HCT116 (cell line): ENCODE data around the gene UMODL1. TPM values are rescaled to one million over a fixed set of nuclear protein-coding genes. Genes with fewer than 3 reads are reported as not detected.

Experiments used
- ATAC-seq: fragments of 200-7000 bp; cut with Tn5 transposase; 2 replicates; pipeline ENCODE4 v1.9.1; 2020; ENCODE audit warnings: mild to moderate bottlenecking, moderate library complexity
- BruUV-seq: library from RNA; stranded (reverse); fragments of 400-500 nt; replicated peaks from 2 replicates; lab custom pipeline; 2021; lab: Mats Ljungman, UMichigan
- CTCF ChIA-PET: fragments of 300-600 bp; sonication (Branson Sonifier 250); formaldehyde crosslinking; loops from one replicate; lab custom pipeline; 2021; ENCODE audit warnings: antibody characterized with exemption; lab: Charles Lee
- POLR2A ChIA-PET: fragments of 300-600, 350-600 bp; sonication (Branson Sonifier 250); formaldehyde crosslinking; loops from one replicate; lab custom pipeline; 2021; ENCODE audit warnings: antibody characterized with exemption; lab: Charles Lee
- RAD21 ChIA-PET, 2 experiments: fragments of 300-600 bp; sonication (Branson Sonifier 250); formaldehyde crosslinking; loops; one replicate each; lab custom pipeline; 2023; ENCODE audit warnings: low total read pairs in 2 of 2; ENCODE audit not compliant: uncharacterized antibody in 2 of 2, unreplicated experiment in 2 of 2, low non-redundant PET in 1 of 2; lab: Charles Lee
- DNase-seq: peaks from one replicate; pipeline ENCODE4 v3.0.0-alpha.2; 2010; ENCODE audit warnings: low read depth, low spot score
- H2AFZ ChIP-seq: fragments of 200-600 bp; shearing (Covaris generic), sonication (generic); 2 replicates; pipeline ENCODE4 v1.6.1; 2017; ENCODE audit warnings: low read depth, mixed run types, mixed read lengths, antibody characterized with exemption, low read length; ENCODE audit not compliant: poor library complexity, severe bottlenecking
- H3K27ac ChIP-seq: 2 replicates; pipeline ENCODE4 v1.5.1; 2012; ENCODE audit warnings: low read depth, low read length
- H3K27me3 ChIP-seq: fragments of 200-600 bp; sonication (generic); 2 replicates; pipeline ENCODE4 v1.6.1; 2016; ENCODE audit warnings: mixed run types, low read length, mixed read lengths; ENCODE audit not compliant: insufficient read depth
- H3K36me3 ChIP-seq, 2 experiments: fragments of 200-500 bp in 1 of 2; fragments of 200-600 bp in 1 of 2; sonication (Bioruptor generic) in 1 of 2; sonication (generic) in 1 of 2; 2 replicates each; pipeline versions ENCODE4 v1.5.1 to v1.6.1; 2014 to 2016; ENCODE audit warnings: low read length in 2 of 2, inconsistent platforms in 1 of 2, mixed read lengths in 1 of 2, mixed run types in 1 of 2; ENCODE audit not compliant: insufficient read depth in 2 of 2, control insufficient read depth in 1 of 2
- H3K4me1 ChIP-seq, 2 experiments: fragments of 200-600 bp in 1 of 2; sonication (generic) in 1 of 2; 2 replicates each; pipeline versions ENCODE4 v1.5.1 to v1.6.1; 2012 to 2017; ENCODE audit warnings: low read length in 2 of 2, inconsistent platforms in 1 of 2, mild to moderate bottlenecking in 1 of 2, mixed read lengths in 1 of 2, mixed run types in 1 of 2, moderate library complexity in 1 of 2; ENCODE audit not compliant: insufficient read depth in 2 of 2, control insufficient read depth in 1 of 2
- H3K4me2 ChIP-seq: fragments of 200-600 bp; sonication (generic); 2 replicates; pipeline ENCODE4 v1.6.1; 2017; ENCODE audit warnings: mixed run types, low read length, mixed read lengths
- H3K4me3 ChIP-seq, 2 experiments: fragments of 200-600 bp in 1 of 2; sonication (generic) in 1 of 2; replicated peaks in 1 of 2; 2 replicates each; pipeline ENCODE4 v1.5.1; 2011 to 2016; ENCODE audit warnings: low read length in 2 of 2, control low read depth in 1 of 2, low read depth in 1 of 2, mild to moderate bottlenecking in 1 of 2, mixed read lengths in 1 of 2, mixed run types in 1 of 2
- H3K79me2 ChIP-seq: fragments of 200-600 bp; sonication (generic); 2 replicates; pipeline ENCODE4 v1.6.1; 2017; ENCODE audit warnings: mild to moderate bottlenecking, mixed run types, low read length, moderate library complexity, mixed read lengths; ENCODE audit not compliant: insufficient read depth
- H3K9ac ChIP-seq: fragments of 200-600 bp; sonication (generic); 2 replicates; pipeline ENCODE4 v1.6.1; 2016; ENCODE audit warnings: low read length, mixed read lengths
- H3K9me2 ChIP-seq: fragments of 200-600 bp; sonication (generic), shearing (Covaris generic); 2 replicates; pipeline ENCODE4 v1.6.1; 2017; ENCODE audit warnings: mixed run types, mild to moderate bottlenecking, moderate library complexity; ENCODE audit not compliant: insufficient read depth
- H3K9me3 ChIP-seq, 2 experiments: fragments of 200-500 bp in 1 of 2; fragments of 200-600 bp in 1 of 2; sonication (Bioruptor generic) in 1 of 2; sonication (generic) in 1 of 2; 2 replicates each; pipeline ENCODE4 v1.6.1; 2014 to 2017; ENCODE audit warnings: low read length in 2 of 2, mixed read lengths in 2 of 2, inconsistent platforms in 1 of 2, low read depth in 1 of 2, mild to moderate bottlenecking in 1 of 2, mixed run types in 1 of 2, moderate library complexity in 1 of 2; ENCODE audit not compliant: control insufficient read depth in 1 of 2, insufficient read depth in 1 of 2
- H4K20me1 ChIP-seq: fragments of 200-600 bp; sonication (generic), shearing (Covaris generic); 2 replicates; pipeline ENCODE4 v1.6.1; 2017; ENCODE audit warnings: mixed run types, mild to moderate bottlenecking, moderate library complexity; ENCODE audit not compliant: insufficient read depth
- CTCF ChIP-seq, 3 experiments: fragments of 200-600 bp in 1 of 3; sonication (generic) in 1 of 3; IDR thresholded peaks in 2 of 3; conservative IDR thresholded peaks in 1 of 3; 2 replicates each; pipeline ENCODE4 v1.5.1; 2012 to 2017; ENCODE audit warnings: low read depth in 2 of 3, low read length in 2 of 3, antibody characterized with exemption in 1 of 3, borderline replicate concordance in 1 of 3, control low read depth in 1 of 3, mild to moderate bottlenecking in 1 of 3, mixed read lengths in 1 of 3, mixed run types in 1 of 3, moderate library complexity in 1 of 3; ENCODE audit not compliant: insufficient read depth in 1 of 3
- ELF1 ChIP-seq: IDR thresholded peaks from 2 replicates; pipeline ENCODE4 v1.6.1; 2012; ENCODE audit warnings: low read depth, borderline replicate concordance
- EZH2 ChIP-seq: fragments of 200-600 bp; sonication (generic); IDR thresholded peaks from 2 replicates; pipeline ENCODE4 v1.6.1; 2017; ENCODE audit warnings: antibody characterized with exemption, mixed run types
- POLR2A ChIP-seq: IDR thresholded peaks from 2 replicates; pipeline ENCODE4 v1.7.0; 2011; ENCODE audit warnings: borderline replicate concordance; ENCODE audit not compliant: insufficient read depth, insufficient read length; ENCODE audit errors: extremely low read depth
- POLR2AphosphoS5 ChIP-seq: IDR thresholded peaks from 2 replicates; pipeline ENCODE4 v1.6.1; 2011; ENCODE audit warnings: mild to moderate bottlenecking, low read depth, low read length, moderate library complexity
- RAD21 ChIP-seq: IDR thresholded peaks from 2 replicates; pipeline ENCODE4 v1.6.1; 2012; ENCODE audit warnings: low read depth, mild to moderate bottlenecking
- TCF7L2 ChIP-seq: IDR thresholded peaks from 2 replicates; pipeline ENCODE4 v1.7.0; 2011; ENCODE audit warnings: borderline replicate concordance, inconsistent platforms; ENCODE audit not compliant: insufficient read depth, insufficient read length; ENCODE audit errors: extremely low read depth
- ZBTB33 ChIP-seq: IDR thresholded peaks from 2 replicates; pipeline ENCODE4 v1.6.1; 2011; ENCODE audit warnings: mild to moderate bottlenecking, low read length, moderate library complexity; ENCODE audit not compliant: insufficient replicate concordance; ENCODE audit errors: extremely low read depth
- ZNF274 ChIP-seq: fragments of 200-500 bp; sonication (Bioruptor generic); IDR thresholded peaks from 2 replicates; pipeline ENCODE4 v1.6.1; 2014; ENCODE audit warnings: mild to moderate bottlenecking, low read depth, low read length, inconsistent platforms
- intact Hi-C: fragments of 100-400 bp; cut with micrococcal nuclease; formaldehyde crosslinking; loops from 2 replicates; pipeline ENCODE4 v1.10.0; 2022
- total RNA-seq: library from RNA; stranded (reverse); gene quantifications from one replicate; pipeline ENCODE4 v1.2.1, GENCODE V29; 2021; ENCODE audit not compliant: unreplicated experiment

UMODL1 gene
- total RNA-seq, 1 experiment from 2014 or later, result not detected

GRCh38 chr21:42086969-42087368, 15.9 kb downstream of the UMODL1 start:
- Histone ChIP-seq H3K36me3 (no peaks in the 10 kb centered on the region), H3K27ac (no peak overlapping the region), H3K4me3 (no peak overlapping the region), H2AFZ (no peak overlapping the region), H3K27me3 (no peaks in the 10 kb centered on the region; the same call in 1 of the 2 replicates), H3K9me2 (no peaks in the 10 kb centered on the region), H3K4me2 (no peak overlapping the region), H3K9me3 (no peaks in the 10 kb centered on the region), H3K4me1 (peaks cover 3 to 8% of the 10 kb centered on the region in 2 experiments; a peak in 3 of 4 replicates), H4K20me1 (no peaks in the 10 kb centered on the region), H3K79me2 (no peaks in the 10 kb centered on the region), H3K9ac (no peak overlapping the region)
- DNase-seq (no peak), ATAC-seq (no peak)
- ChIA-PET POLR2A (no interaction called here), RAD21 (interaction anchor here in 1 of 2 experiments (0.5 kb wide), 1 partner anchor 15 kb away, joined by 3 read pairs; no protein-coding TSS in a partner anchor), CTCF (interaction anchor here (1.0 to 1.7 kb wide), 2 partner anchors 21 to 475 kb away, joined by 3 to 4 read pairs; no protein-coding TSS in a partner anchor)
- BruUV-seq, result no TSS peak
- TF ChIP-seq POLR2AphosphoS5 (no peak), POLR2A (no peak), ZNF274 (no peak), EZH2 (no peak), ELF1 (no peak), RAD21 (no peak), TCF7L2 (no peak), ZBTB33 (no peak), CTCF (IDR thresholded peaks at IDR 0.05 in 2 of 3, conservative IDR thresholded peaks at IDR 0.05 in 1 of 3; ENCODE audit: borderline replicate concordance in 1 of 3, insufficient read depth in 1 of 3, low read depth in 2 of 3, low read length in 2 of 3) (no peak)
- intact Hi-C loops, result no loop called here
